Measurements from ENCODE around the gene SUMF1. TPM values are rescaled to one million over a fixed set of nuclear protein-coding genes. Genes with fewer than 3 reads are reported as not detected.

Gene SUMF1
- polyA plus RNA-seq, 1 donor (not counting 4 experiments of a cell fraction or from before 2014, with no cell fraction given): 36.1 TPM

- Histone ChIP-seq H3K4me2 (ENCODE audit: control insufficient read depth, extremely low read depth, insufficient read depth, low read depth, low read length) (no peak overlapping the region), H3K9me3 (ENCODE audit: control insufficient read depth, low read depth, low read length) (no peaks in the 10 kb centered on the region), H3K36me3 (ENCODE audit: control insufficient read depth in 2 of 2, extremely low read depth in 1 of 2, insufficient read depth in 2 of 2, low read length in 2 of 2) (no peaks in the 10 kb centered on the region), H3K9me1 (ENCODE audit: control insufficient read depth, extremely low read depth, insufficient read depth, low read length) (no peaks in the 10 kb centered on the region), H4K20me1 (ENCODE audit: control insufficient read depth, extremely low read depth, insufficient read depth, low read length) (no peaks in the 10 kb centered on the region), H3K27ac (ENCODE audit: control insufficient read depth, insufficient read depth, low read length) (no peak overlapping the region), H3K27me3 (ENCODE audit: control insufficient read depth, extremely low read depth, insufficient read depth, low read length) (no peaks in the 10 kb centered on the region), H3K4me3 (ENCODE audit: control insufficient read depth in 2 of 3, extremely low read depth in 1 of 3, insufficient read depth in 2 of 3, low read depth in 1 of 3, low read length in 3 of 3) (no peak overlapping the region), H3K9ac (ENCODE audit: control insufficient read depth, extremely low read depth, insufficient read depth, low read length) (no peak overlapping the region), H3K79me2 (ENCODE audit: control insufficient read depth, insufficient read depth, low read length) (no peaks in the 10 kb centered on the region), H3K4me1 (ENCODE audit: control insufficient read depth, extremely low read depth, insufficient read depth, low read length) (no peaks in the 10 kb centered on the region), H2AFZ (ENCODE audit: control insufficient read depth, low read length) (no peak overlapping the region)
- FAIRE-seq: no peak
- no peak for DNase-seq (ENCODE audit: low read depth, low spot score)
- dilution Hi-C loops (cut with MboI; ENCODE audit: extremely low pct_ligation_motif_present, low sequenced_read_pairs): no loop called here
- TF ChIP-seq, protein P1, sequence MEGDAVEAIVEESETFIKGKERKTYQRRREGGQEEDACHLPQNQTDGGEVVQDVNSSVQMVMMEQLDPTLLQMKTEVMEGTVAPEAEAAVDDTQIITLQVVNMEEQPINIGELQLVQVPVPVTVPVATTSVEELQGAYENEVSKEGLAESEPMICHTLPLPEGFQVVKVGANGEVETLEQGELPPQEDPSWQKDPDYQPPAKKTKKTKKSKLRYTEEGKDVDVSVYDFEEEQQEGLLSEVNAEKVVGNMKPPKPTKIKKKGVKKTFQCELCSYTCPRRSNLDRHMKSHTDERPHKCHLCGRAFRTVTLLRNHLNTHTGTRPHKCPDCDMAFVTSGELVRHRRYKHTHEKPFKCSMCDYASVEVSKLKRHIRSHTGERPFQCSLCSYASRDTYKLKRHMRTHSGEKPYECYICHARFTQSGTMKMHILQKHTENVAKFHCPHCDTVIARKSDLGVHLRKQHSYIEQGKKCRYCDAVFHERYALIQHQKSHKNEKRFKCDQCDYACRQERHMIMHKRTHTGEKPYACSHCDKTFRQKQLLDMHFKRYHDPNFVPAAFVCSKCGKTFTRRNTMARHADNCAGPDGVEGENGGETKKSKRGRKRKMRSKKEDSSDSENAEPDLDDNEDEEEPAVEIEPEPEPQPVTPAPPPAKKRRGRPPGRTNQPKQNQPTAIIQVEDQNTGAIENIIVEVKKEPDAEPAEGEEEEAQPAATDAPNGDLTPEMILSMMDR (optimal IDR thresholded peaks at IDR 0.05 in 1 of 3, IDR thresholded peaks at IDR 0.05 in 1 of 3, conservative IDR thresholded peaks at IDR 0.05 in 1 of 3; ENCODE audit: extremely low read depth in 1 of 3, insufficient read depth in 2 of 3, low read length in 3 of 3): no peak
- TF ChIP-seq EZH2 (IDR thresholded peaks at IDR 0.05; ENCODE audit: low read length): no peak
Measured at GRCh38 chr3:4334548-4334947, 132.5 kb downstream of the SUMF1 start.

DNA sequence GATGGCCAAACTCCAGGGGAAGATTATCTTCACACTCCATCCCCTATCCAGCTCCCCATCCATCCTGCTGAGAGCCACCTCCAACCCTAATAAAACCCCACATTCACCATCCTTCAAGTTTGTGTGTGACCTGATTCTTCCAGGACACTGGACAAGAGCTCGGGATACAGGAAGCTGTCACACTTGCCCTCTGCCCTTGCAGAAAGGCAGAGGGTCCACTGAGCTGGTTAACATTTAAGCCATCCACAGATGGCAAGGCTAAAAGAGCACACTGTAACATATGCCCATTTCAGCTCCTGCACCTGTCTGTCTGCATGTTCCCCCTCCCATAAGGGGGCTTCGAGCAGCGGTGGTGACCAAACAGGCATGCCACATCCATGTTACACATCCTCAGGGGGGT, 134.1 kb downstream of the SUMF1 start:
- H3K9me1 ChIP-seq (ENCODE audit: control insufficient read depth, extremely low read depth, insufficient read depth, low read length): no peaks in the 10 kb centered on the region
- TF ChIP-seq, protein P1 (optimal IDR thresholded peaks at IDR 0.05 in 1 of 3, IDR thresholded peaks at IDR 0.05 in 1 of 3, conservative IDR thresholded peaks at IDR 0.05 in 1 of 3; ENCODE audit: extremely low read depth in 1 of 3, insufficient read depth in 2 of 3, low read length in 3 of 3): no peak
- no peak for TF ChIP-seq EZH2 (IDR thresholded peaks at IDR 0.05; ENCODE audit: low read length)
- no peaks in the 10 kb centered on the region for H3K4me1 ChIP-seq (ENCODE audit: control insufficient read depth, extremely low read depth, insufficient read depth, low read length)
- no peaks in the 10 kb centered on the region for H3K9me3 ChIP-seq (ENCODE audit: control insufficient read depth, low read depth, low read length)
- H3K36me3 ChIP-seq (ENCODE audit: control insufficient read depth in 2 of 2, extremely low read depth in 1 of 2, insufficient read depth in 2 of 2, low read length in 2 of 2): no peaks in the 10 kb centered on the region
- FAIRE-seq (no peak), DNase-seq (ENCODE audit: low read depth, low spot score) (no peak)
- no peak overlapping the region for H2AFZ ChIP-seq (ENCODE audit: control insufficient read depth, low read length)
- H3K79me2 ChIP-seq (ENCODE audit: control insufficient read depth, insufficient read depth, low read length): no peaks in the 10 kb centered on the region
- no peak overlapping the region for H3K4me2 ChIP-seq (ENCODE audit: control insufficient read depth, extremely low read depth, insufficient read depth, low read depth, low read length)
- H3K4me3 ChIP-seq (ENCODE audit: control insufficient read depth in 2 of 3, extremely low read depth in 1 of 3, insufficient read depth in 2 of 3, low read depth in 1 of 3, low read length in 3 of 3): no peak overlapping the region
- no peak overlapping the region for H3K9ac ChIP-seq (ENCODE audit: control insufficient read depth, extremely low read depth, insufficient read depth, low read length)
- no peaks in the 10 kb centered on the region for H3K27me3 ChIP-seq (ENCODE audit: control insufficient read depth, extremely low read depth, insufficient read depth, low read length)
- dilution Hi-C loops (cut with MboI; ENCODE audit: extremely low pct_ligation_motif_present, low sequenced_read_pairs): no loop called here
- no peak overlapping the region for H3K27ac ChIP-seq (ENCODE audit: control insufficient read depth, insufficient read depth, low read length)
- H4K20me1 ChIP-seq (ENCODE audit: control insufficient read depth, extremely low read depth, insufficient read depth, low read length): no peaks in the 10 kb centered on the region

Data from keratinocyte (primary cell).